Calu3 (cell line): ENCODE results near the gene SLC8A1. TPM values are rescaled to one million over a fixed set of nuclear protein-coding genes. Genes with fewer than 3 reads are reported as not detected.

ENCODE experiments used
- BruUV-seq: library from RNA; stranded (reverse); fragments of 400-500 nt; replicated peaks from 2 replicates; lab custom pipeline; 2021; lab: Mats Ljungman, UMichigan
- CTCF ChIA-PET: fragments of 300-600 bp; sonication (Branson Sonifier 250); formaldehyde crosslinking; loops from one replicate; lab custom pipeline; 2022; ENCODE audit warnings: antibody characterized with exemption; lab: Charles Lee
- DNase-seq: peaks from one replicate; pipeline ENCODE4 v3.0.0; 2022
- H3K27ac Mint-ChIP-seq: one replicate; pipeline ENCODE4 v1.8.0; 2022; ENCODE audit warnings: mixed read lengths; ENCODE audit not compliant: unreplicated experiment
- H3K27me3 Mint-ChIP-seq: one replicate; pipeline ENCODE4 v1.8.0; 2022; ENCODE audit warnings: mixed read lengths; ENCODE audit not compliant: unreplicated experiment
- H3K36me3 Mint-ChIP-seq: one replicate; pipeline ENCODE4 v1.8.0; 2022; ENCODE audit warnings: mild to moderate bottlenecking, moderate library complexity, mixed read lengths; ENCODE audit not compliant: insufficient read depth, unreplicated experiment
- H3K4me1 Mint-ChIP-seq: one replicate; pipeline ENCODE4 v1.8.0; 2022; ENCODE audit warnings: mild to moderate bottlenecking, low read depth, mixed read lengths; ENCODE audit not compliant: unreplicated experiment
- H3K4me3 Mint-ChIP-seq: one replicate; pipeline ENCODE4 v1.8.0; 2022; ENCODE audit warnings: mild to moderate bottlenecking, low read depth, moderate library complexity, mixed read lengths; ENCODE audit not compliant: unreplicated experiment
- H3K9me3 Mint-ChIP-seq: one replicate; pipeline ENCODE4 v1.8.0; 2022; ENCODE audit warnings: low read depth, mixed read lengths; ENCODE audit not compliant: unreplicated experiment
- intact Hi-C: fragments of 100-400 bp; cut with micrococcal nuclease; formaldehyde crosslinking; loops from one replicate; pipeline ENCODE4 v1.10.0; 2022; ENCODE audit not compliant: unreplicated experiment
- total RNA-seq: library from RNA; stranded (reverse); gene quantifications from 2 replicates; pipeline ENCODE4 v1.2.3, GENCODE V29; 2022
- TF ChIP-seq, protein P1 (sequence below): fragments of 200-600 bp; IDR thresholded peaks from one replicate; pipeline ENCODE4 v1.8.0; 2022; ENCODE audit warnings: antibody characterized with exemption; ENCODE audit not compliant: unreplicated experiment

The SLC8A1 gene
- total RNA-seq, 1 experiment from 2014 or later: 0.05 TPM

DNA sequence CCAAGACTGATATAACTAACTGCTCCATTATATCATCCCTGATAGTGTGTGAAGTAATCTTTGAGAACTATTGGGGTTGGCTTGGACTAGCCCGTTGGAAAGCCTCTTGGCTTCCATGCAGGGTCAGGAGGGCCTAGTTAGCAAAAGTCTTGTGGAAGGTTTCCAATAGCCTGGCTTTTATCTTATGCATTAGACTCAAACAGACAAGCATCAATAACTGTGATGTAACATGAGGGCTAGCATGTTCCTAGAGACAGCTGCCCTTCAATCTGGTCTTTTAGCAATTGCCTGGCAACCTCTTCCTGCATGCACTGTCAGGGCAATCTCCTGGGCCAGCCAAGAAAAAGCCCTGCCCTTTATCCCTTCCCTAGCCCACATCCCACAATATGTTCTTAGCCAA lies 18.2 kb downstream of the SLC8A1 start:
- Mint-ChIP-seq H3K27me3 (no peaks in the 10 kb centered on the region), H3K27ac (no peak overlapping the region), H3K4me1 (peaks cover 14% of the 10 kb centered on the region), H3K4me3 (no peak overlapping the region), H3K9me3 (no peaks in the 10 kb centered on the region), H3K36me3 (no peaks in the 10 kb centered on the region)
- CTCF ChIA-PET: no interaction called here
- TF ChIP-seq, protein P1, sequence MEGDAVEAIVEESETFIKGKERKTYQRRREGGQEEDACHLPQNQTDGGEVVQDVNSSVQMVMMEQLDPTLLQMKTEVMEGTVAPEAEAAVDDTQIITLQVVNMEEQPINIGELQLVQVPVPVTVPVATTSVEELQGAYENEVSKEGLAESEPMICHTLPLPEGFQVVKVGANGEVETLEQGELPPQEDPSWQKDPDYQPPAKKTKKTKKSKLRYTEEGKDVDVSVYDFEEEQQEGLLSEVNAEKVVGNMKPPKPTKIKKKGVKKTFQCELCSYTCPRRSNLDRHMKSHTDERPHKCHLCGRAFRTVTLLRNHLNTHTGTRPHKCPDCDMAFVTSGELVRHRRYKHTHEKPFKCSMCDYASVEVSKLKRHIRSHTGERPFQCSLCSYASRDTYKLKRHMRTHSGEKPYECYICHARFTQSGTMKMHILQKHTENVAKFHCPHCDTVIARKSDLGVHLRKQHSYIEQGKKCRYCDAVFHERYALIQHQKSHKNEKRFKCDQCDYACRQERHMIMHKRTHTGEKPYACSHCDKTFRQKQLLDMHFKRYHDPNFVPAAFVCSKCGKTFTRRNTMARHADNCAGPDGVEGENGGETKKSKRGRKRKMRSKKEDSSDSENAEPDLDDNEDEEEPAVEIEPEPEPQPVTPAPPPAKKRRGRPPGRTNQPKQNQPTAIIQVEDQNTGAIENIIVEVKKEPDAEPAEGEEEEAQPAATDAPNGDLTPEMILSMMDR: no peak
- no TSS peak for BruUV-seq
- no peak for DNase-seq
- intact Hi-C loops: loop anchor here (10.0 kb wide), 1 partner anchor 189 kb away; no protein-coding TSS in a partner anchor

DNA sequence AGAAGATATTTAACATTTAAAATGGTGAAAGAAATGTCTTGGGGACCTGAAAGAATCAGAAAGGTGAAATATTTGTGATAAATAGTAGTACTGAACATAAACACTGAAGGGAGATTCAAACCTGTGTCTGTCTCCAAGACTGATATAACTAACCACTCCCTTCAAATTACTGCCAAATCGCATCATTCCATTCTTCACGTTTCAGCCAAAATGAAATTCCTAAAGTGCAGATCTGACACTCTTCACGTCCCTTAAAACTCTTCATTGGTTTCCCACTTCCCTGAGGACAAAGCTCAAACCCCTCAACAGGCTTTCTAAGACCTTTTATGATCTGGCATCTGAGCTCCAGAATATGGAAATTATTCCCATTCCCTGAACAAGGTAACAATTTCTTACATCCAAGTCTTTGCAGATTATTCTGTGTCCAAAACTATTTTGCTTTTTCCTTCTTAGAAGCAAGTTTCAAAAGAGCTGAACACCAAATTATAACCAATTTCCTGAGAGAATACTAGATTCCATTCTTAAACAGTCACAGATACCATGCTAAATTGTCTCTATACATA lies 18.9 kb downstream of the SLC8A1 start:
- intact Hi-C loops: loop anchor here (10.0 kb wide), 1 partner anchor 188 kb away; no protein-coding TSS in a partner anchor
- CTCF ChIA-PET: no interaction called here
- Mint-ChIP-seq H3K4me1 (peaks cover 14% of the 10 kb centered on the region), H3K36me3 (no peaks in the 10 kb centered on the region), H3K4me3 (no peak overlapping the region), H3K27me3 (no peaks in the 10 kb centered on the region), H3K9me3 (no peaks in the 10 kb centered on the region), H3K27ac (no peak overlapping the region)
- TF ChIP-seq, protein P1: no peak
- no TSS peak for BruUV-seq
- no peak for DNase-seq

DNA sequence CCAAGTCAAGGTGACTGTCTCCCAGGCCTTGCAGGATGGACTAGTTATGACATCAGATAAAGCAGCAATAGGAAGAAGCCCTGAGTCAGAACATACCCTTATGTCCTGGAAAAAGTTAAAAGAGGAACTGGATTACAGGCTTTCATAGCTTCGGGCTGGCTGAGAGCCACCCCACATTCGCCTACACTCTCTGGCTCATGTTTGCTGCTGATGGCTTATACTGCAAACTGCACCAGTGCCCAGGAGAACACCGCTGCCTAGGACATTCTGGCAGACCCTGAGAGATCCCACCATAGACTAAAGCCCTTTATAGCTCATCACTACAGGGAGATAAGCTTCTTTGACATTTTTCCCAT lies 20.3 kb downstream of the SLC8A1 start:
- Mint-ChIP-seq H3K27ac (no peak overlapping the region), H3K4me1 (peaks cover 14% of the 10 kb centered on the region), H3K9me3 (no peaks in the 10 kb centered on the region), H3K4me3 (no peak overlapping the region), H3K27me3 (no peaks in the 10 kb centered on the region), H3K36me3 (no peaks in the 10 kb centered on the region)
- TF ChIP-seq, protein P1: no peak
- no peak for DNase-seq
- BruUV-seq: no TSS peak
- CTCF ChIA-PET: no interaction called here
- intact Hi-C loops: loop anchor here (10.0 kb wide), 1 partner anchor 187 kb away; no protein-coding TSS in a partner anchor

DNA sequence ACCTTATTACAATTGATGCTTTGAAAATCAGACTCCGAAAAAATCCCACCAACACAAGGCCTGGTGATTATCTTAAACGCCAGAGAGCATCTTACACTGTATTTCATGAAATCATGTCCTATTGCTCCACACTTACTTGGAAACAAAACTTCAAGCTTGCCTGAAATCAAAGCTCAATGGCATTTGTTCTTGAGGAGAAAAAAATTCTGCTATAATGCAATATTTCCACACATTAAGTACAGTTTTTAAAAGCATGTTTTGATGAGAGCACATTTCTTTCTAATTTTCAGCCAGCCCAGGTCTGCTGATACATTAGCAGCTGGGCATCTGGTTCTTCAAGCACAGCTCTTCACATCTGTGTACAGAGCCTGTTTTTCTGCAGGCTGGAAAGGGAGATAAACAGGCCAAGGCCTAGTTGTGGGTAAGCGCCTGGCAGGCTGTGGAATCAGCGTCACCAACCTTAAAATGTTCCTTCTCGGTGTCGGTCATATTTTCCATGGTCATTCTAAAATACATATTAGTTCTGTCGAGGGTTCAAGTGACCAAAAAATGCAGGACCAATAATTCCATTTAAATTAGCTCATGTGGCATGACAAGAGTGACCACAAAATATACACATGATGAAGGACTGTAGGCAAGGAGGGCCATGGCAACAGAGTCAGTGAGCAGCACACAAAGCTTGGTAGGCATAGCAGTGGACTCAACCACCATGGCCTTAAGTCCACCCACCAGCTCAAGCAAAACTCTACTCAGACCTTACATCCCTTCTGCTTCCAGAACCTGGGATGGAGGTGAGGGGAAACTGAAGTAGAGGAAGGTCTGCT lies 20.9 kb downstream of the SLC8A1 start:
- CTCF ChIA-PET: interaction anchor here (0.7 kb wide), 1 partner anchor 1585 kb away, joined by 4 read pairs; no protein-coding TSS in a partner anchor
- Mint-ChIP-seq H3K9me3 (no peaks in the 10 kb centered on the region), H3K27me3 (no peaks in the 10 kb centered on the region), H3K4me1 (peaks cover 14% of the 10 kb centered on the region), H3K4me3 (no peak overlapping the region), H3K27ac (no peak overlapping the region), H3K36me3 (no peaks in the 10 kb centered on the region)
- intact Hi-C loops: loop anchor here (10.0 kb wide), 1 partner anchor 186 kb away; no protein-coding TSS in a partner anchor
- no TSS peak for BruUV-seq
- no peak for DNase-seq
- TF ChIP-seq, protein P1: no peak
